Limb (tissue), 2 donors: Measurements from ENCODE around the gene TMC7.
A peak's percentile ranks its signal among the peaks of the same experiment; 100 is the strongest.
"Not testable (repeated sequence)": the region's sequence is repeated elsewhere in the genome, so short reads cannot be mapped to it uniquely, and the experiment has no call there.

Source experiments
- DNase-seq, 2 donors: peaks; one replicate each; pipeline ENCODE4 v3.0.0-alpha.2; 2016; ENCODE audit errors: extremely low spot score in 2 of 2

The TMC7 gene

DNA sequence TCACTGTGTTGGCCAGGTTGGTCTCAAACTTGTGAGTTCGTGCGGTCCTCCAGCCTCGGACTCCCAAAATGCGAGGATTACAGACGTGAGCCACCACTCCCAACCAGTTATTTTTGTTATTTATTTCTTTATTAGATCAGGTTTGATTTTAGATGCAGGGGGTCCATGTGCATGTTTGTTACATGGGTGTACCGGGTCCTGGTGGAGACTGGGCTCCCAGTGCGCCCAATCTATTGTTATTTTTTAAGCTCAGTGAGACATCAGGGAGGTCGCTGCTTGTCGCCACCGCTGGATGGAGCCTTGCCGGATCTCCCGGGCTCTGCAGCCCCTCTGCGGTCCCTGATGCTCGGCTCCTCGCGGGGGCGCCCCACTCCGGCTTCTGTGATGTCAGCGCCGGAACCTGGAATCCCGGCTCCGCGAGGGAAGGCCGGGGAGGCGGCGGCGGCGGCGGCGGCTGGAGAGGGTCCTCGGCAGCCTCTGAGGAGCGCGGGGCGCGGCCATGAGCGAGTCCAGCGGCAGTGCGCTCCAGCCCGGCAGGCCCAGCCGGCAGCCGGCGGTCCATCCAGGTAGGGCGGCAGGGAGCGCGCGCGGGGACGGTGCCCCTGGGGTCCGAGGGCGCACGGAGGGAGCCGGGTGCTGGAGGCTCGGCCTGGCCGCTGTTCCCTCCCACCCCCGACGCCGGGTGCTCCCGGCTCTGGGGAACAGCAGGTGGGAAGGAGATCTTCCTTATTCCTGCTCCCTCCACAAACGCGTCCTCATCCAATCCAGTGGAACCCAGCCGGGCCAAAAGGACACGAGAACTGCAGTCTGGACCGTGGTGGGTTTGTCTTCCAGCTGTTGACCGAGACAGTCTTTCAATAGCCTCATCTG lies at the start of gene TMC7:
TSS of gene TMC7 (plus strand) at position 370 of the 870 bp plus-strand sequence. CDS start at position 500, 130 bp downstream.
- DNase-seq, result peak; percentile 73 to 91

DNA sequence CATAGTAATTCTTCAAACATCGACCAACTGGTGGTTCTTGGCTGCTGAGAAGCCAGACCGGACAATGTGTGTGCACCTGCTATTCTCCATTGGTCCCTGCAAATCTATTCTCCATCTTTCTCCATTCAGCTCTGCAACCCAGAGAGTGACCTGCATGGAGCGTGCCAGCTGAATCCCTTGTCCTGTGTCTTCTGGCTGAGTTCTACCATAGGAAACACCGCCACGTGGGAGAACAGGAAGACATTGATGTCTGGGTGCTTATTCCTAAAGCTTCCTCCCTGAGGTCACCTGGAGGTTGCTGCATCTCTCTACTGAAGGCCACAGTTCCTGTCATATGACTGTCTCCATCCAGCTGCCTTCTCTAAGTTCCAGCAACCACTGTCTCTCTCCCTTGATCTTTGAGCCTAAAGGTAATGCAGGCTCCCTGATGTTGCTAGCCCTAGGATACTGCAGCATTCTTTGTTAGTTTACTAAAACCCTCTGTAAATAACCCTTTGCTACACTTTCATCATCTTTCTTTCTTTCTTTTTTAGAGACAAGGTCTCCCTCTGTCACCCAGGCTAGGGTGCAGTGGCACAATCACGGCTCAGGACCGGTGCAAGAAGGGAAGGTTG lies 46.9 kb upstream of the TMC7 start:
- DNase-seq, result no peak

DNA sequence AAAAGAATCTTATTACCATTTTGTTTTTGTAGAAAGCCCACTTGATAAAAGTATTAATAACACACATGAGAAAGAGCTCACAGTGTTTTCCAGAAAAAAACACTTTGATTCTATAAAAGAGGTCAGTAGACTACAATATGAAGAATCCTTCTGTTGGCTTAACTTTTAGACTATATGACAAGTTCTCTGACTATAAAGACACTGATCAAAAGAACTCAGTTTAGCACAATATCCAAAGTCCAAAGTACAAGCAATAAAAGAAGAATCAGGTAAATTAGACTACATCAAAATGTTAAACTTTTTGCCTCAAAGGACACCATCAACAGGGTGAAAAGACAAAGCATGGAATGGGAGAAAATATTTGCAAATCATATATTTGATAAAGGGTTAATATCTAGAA lies 46.3 kb upstream of the TMC7 start:
- no peak for DNase-seq

DNA sequence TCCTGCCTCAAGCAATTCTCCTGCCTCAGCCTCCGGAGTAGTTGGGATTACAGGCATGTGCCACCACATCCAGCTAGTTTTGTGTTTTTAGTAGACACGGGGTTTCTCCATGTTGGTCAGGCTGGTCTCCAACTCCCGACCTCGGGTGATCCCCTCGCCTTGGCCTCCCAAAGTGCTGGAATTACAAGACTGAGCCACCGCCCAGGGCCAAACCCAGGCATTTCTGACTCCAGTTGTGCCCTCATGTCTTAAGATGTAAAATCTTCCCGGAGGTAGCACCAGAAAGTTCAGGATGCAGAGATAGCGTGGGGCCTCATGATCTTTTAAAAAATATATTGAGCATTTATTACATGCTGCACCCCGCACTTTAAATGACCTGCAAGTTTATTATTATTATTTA lies 44.7 kb upstream of the TMC7 start:
- no peak for DNase-seq

DNA sequence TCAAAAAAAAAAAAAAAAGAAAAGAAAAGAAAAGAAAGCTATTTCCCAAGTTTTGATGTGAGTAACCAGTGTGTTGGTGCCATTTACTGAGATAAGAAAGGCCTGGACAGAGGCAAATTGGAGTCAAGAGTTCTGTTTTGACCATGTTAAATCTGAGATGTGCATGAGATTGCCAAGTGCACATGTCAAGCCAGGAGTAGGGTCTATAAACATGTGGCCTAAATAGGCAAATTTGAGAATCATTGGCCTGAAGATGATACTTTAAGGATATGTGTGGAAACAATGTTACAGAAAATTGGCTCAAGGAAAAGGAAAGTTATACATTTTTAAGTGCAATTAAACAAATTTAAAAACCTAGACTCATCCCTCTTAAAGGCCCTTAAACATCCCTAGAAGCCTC lies 42.3 kb upstream of the TMC7 start:
- DNase-seq, result no peak

DNA sequence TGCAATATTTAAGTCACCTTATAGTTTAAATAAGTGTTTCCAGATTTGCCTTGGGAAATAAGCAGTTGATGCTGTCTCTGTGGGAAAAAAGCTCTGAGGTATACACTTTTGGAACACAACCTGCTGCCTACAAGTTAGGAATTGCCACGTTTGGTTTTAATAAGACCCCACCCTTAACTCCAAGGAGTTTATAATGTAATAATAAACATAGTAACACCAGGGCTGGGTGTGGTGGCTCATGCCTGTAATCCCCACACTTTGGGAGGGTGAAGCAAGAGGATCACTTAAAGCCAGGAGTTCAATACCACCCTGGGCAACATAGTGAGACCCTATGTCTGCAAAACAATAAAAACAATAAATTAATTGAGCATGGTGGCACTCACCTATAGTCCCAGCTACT lies 41.7 kb upstream of the TMC7 start:
- DNase-seq, result no peak

DNA sequence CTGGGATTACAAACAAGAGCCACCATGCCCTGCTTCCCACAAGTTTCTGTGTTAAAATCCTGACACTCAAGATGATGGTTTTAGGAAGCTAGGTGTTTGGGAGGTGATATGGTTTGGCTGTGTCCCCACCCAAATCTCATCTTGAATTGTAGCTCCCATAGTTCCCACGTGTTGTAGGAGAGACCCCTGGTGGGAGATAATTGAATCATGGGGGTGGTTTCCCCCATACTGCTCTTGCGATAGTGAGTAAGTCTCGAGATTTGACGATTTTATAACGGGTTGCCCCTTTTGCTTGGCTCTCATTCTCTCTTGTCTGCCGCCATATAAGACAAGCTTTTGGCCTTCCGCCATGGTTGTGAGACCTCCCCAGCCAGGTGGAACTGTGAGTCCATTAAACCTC lies 40.3 kb upstream of the TMC7 start:
- DNase-seq, result no peak

DNA sequence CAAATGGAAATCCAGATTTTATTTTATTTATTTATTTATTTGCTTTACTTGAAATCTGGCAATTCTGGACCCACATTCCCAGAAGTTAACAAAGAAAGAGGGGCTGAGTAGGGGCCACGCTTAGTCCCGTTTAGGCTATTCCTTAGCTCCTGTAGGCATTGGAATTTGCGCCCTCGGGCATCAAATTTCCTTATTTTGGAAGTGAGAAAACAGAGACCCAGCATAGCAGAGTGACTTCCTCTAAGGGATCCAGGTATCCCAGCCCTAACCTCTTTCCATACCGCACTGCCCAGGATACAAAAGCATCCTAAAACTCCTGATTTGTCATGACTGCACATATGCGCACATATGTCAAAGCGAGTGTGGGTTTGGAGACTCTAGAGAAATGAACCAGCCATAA lies 38.5 kb upstream of the TMC7 start:
- no peak for DNase-seq

DNA sequence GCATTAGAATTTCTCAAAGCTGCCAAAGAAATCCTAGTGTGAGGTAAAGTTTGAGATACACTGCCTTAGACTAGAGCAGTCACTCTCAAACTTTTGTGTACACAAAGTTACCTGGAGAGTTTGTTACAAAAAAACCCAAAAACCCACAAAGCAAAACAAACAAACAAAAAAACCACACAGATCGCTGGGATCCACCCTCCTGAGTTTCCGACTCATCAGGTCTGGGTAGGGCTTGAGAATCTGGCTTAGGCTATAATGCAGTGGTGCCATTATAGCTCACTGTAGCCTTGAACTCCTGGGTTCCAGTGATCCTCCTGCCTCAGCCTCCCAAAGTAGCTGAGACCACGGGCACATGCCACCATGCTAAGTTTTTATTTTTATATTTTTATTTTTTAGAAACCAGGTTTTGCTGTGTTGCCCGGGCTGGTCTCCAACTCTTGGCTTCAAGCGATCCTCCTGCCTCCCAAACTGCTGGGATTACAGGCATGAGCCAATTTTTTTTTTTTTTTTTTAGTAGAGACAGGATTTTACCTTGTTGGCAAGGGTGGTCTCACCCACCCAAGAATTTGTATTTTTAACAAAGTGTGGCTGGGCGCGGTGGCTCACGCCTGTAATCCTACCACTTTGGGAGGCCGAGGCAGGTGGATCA lies 35.2 kb upstream of the TMC7 start:
- DNase-seq, result no peak

DNA sequence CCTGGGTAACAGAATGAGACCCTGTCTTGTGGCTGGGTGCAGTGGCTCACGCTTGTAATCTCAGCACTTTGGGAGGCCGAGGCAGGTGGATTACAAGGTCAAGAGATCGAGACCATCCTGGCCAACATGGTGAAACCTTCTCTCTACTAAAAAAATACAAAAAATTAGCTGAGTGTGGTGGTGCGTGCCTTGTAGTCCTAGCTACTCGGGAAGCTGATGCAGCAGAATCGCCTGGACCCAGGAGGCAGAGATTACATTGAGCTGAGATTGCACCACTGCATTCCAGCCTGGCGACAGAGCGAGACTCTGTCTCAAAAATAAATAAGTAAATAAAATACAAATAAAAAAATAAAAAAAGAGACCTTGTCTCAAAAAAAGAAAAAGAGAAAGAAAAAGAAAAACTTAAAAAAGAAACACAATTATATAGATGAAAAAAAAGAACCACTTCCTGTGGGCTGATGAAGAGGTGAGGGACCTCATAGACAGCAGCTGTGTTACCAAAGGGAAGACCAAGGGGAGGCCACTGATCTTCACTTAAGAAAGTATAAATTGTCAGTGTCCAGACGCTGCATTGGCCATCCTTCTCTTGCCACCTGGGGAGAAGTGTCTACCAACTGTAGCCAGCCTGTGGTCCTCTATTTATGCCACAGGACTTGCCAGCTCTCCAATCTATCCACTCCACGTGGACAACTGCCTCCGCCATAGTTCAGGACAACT lies 33.1 kb upstream of the TMC7 start:
- DNase-seq, result no peak

DNA sequence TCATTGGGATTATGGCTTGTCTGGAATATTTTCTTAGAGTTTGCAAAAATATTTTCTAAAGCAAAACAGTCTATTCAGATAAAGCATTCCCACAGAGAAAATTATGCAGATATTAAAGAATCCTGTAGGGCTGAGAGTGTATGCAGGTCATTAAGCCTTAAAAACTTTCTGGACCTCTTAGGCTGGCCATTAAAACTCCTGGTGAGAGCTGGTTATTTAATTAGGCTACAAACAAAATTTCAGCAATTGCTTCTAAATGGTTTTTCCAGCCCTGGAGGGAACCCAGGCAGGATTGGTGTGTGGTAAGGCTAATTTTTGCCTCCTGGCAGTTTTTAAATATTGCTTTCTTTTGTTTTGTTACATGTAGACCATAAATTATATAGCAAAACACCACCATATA lies 30.2 kb upstream of the TMC7 start:
- DNase-seq, result no peak

DNA sequence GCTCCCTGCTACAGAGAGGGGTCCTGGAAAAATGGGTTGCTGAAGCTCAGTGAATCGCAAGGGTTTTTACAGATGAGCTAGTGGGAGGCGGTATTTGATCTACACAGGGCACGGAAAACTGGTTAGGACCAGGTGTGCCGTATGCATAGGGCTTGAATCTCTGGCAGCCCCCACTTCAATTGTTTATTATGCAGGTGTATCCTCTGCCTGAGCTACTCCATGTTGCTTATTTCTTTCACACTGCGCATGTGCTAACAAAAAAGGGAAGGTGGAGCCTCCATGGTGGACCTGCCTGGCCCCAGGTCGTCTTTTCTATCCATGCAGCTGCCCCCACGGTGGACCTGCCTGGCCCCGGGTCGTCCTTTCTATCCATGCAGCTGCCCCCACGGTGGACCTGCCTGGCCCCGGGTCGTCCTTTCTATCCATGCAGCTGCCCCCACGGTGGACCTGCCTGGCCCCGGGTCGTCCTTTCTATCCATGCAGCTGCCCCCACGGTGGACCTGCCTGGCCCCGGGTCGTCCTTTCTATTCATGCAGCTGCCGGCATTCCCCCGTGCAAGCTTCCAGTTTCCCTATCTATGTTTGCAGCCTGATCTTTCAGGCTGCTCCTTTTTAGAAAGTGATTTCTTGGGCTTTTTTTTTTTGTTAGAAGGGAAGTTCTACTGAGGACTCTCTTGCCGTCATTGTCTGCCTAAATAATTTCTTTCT lies 27.7 kb upstream of the TMC7 start:
- DNase-seq, result not testable (repeated sequence)

DNA sequence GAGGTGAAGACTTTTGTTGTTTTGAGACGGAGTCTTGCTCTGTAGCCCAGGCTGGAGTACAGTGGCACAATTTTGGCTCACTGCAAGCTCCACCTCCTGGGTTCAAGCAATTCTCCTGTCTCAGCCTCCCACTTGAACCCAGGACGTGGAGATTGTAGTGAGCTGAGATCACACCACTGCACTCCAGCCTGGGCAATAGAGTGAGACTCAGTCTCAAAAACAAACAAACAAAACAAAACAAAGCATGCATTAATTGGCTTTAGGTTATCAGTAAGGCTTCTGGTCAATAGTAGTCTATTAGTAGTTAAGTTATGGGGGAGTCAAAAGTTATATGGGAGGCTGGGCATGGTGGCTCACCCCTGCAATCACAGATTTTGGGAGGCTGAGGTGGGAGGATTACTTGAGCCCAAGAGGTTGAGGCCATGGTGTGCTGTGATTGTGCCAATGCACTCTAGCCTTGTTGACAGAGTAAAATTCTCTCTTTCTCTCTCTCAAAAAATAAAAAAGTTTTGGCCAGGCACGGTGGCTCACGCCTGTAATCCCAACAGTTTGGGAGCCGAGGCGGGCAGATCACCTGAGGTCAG lies 27.0 kb upstream of the TMC7 start:
- not testable (repeated sequence) for DNase-seq

DNA sequence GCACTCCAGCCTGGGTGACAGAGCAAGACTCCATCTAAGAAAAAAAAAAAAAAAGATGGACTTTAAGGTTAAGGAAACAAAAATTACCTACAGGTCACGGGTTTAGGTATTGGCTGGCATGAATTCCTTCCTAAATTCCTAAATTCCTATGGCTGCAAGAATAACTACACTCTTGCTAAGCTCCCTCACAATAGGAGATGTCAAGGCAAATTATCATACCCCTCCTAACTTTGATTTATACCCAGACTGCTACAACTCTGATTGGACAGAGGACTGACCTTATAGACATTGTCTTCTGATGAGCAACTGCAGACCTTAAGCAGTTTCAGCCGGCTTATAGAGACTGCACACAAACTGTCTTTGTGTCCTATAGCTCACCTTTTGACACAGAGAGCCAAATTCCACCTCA lies 25.1 kb upstream of the TMC7 start:
- no peak for DNase-seq

DNA sequence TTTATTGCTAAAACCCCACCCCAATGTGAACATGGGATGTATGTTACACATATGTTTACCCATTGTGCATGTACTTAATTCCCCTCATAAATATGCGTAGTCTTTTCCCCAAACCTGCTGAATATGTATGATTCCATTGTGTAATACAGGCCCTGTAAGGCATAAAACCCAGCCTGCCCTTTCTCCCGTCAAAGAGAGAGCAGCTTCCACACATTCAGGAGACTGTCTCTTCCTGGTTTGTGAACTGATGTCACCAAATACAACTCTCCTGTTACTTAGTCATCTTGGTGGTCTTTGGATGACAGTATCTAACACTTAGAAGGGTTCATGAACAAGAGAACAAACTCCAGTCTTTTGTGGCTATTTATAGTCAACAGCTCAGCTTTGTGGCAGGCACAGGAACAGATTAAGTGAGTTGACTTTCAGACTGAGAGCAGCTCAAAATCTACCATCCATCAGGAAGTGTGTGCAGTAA lies 24.7 kb upstream of the TMC7 start:
- DNase-seq, result no peak

DNA sequence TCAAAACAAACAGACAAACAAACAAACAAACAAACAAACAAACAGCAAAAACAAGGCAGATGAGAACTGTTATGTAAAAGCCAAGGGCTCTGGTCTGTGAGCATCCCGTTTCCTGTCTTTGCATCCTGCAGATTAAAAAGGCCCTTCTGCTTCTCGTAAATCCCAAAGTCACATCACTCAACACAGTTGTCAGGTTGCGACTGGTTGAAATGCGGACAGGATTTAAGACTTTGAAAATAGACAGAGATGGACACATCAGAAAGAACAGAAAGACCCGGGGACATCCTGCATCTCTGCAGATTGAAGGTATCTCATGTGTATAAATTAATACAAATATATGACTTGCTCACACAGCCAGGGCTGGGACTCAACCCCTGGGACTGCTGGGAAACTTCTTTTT lies 18.2 kb upstream of the TMC7 start:
- DNase-seq, result no peak

DNA sequence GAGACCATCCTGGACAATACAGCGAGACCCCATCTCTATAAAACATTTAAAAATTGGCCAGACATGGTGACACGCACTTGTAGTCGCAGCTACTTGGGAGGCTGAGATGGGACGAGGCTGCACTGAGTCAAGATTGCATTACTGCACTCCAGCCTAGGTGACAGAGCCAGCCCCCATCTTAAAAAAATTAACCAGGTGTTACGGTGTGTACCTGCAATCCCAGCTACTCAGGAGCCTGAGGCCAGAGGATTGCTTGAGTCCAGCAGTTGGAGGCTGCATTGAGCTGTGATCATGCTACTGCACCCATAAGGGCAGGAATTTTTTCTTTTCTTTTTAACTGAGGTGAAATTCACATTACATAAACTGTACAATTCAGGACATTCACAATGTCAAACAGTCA lies 16.9 kb upstream of the TMC7 start:
- no peak for DNase-seq

DNA sequence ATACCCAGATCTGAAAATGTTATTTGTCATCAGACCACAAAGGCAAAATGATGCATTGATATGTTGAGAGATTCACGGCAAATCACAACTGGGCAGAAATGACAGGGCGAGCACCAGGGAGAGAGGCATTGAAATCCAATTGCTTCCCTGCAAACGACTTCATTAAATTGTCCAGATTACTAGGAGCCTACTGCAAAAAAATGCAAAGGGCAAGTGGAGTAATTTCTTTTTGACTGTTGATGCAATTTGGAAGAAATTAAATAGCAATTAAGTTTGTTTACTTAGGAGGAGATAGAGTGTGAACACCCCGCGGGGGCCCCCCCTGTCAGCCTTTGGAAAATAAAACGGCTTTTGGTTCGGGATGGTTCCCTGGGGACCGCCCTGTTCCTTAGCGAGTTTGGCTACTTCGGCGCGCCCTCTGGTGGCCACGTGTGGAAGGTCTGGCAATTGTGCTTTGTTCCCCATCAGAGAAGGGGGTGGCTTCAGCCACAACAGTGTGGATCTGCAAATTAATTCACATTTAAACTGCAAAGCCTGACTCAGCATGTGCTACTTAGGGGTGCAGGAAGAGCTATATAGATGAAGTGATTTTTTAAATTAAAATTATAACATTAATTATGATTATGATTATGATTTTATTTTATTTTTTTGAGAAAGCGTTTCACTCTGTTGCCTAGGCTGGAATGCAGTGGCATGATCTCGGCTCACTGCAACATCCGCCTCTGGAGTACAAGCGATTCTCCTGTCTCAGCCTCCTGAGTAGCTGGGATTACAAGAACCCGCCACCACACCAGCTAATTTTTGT lies 14.5 kb upstream of the TMC7 start:
- DNase-seq, result peak; percentile 77 to 92

DNA sequence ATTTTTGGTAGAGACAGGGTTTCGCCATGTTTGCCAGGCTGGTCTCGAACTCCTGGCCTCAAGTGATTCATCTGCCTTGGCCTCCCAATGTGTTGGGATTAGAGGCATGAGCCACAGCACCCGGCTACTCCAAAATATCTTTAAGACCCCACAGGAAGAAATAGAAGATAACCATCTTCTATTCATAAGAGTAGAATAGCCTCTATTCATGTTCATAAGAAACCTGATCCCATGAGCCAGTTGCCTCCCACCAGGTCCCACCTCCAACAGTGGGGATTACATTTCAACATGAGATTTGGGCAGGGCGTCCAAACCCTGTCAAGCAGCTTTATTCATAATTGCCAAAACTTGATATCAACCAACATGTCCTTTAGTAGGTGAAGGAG lies 13.9 kb upstream of the TMC7 start:
- no peak for DNase-seq

DNA sequence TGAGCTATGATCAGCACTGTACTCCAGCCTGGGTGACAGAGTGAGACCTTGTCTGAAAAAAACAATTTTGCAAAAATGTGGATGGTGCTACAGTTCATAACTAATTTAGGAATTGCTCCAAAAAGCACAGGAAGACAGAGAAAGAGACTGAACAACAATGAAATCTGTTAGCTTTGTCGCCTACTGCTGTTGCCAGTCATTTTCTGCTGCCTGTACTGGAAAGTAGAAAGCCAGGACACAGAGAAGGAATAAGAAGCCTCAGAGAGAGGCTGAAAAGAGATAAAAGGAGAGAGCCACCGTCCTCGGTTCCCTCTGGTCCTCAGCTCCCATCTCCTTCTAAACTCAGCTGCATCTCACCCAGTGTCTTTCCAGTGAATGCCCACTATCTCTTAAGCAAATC lies 8.6 kb upstream of the TMC7 start:
- no peak for DNase-seq
